Stromal cell of bone marrow (primary cell): Measurements from ENCODE around the gene SFR1.
"Not testable (repeated sequence)": the region's sequence is repeated elsewhere in the genome, so short reads cannot be mapped to it uniquely, and the experiment has no call there.

Experiments used
- DNase-seq: peaks from one replicate; pipeline ENCODE4 v3.0.0-alpha.2; 2012; ENCODE audit warnings: low read depth

The SFR1 gene

GRCh38 chr10:104174136-104174535, 52.2 kb downstream of the SFR1 start:
- DNase-seq = not testable (repeated sequence)
